ENCODE results near the gene RTCA. TPM values are rescaled to one million over a fixed set of nuclear protein-coding genes. Genes with fewer than 3 reads are reported as not detected.

Gene RTCA
- polyA plus RNA-seq, 1 donor from 2014 or later: 95.2 TPM

DNA sequence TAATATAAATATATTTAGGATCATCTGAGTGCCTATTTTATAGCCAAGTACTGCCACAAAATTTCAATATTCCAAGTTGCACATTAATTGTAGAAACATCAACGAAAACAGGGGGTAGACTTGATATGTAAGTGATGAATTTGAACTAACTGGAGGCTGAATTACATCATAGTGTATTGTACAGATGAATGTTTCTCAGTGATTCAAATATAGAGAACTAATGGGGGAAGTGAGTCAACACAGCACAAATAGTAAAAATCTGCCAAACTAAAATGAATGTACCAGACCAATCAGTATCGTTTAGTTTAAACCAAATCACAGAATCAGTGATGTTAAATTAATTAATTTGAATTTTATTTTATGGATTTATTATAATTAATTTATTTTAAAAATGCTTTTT, 42.8 kb downstream of the RTCA start:
- Histone ChIP-seq H3K27me3 (ENCODE audit: insufficient read depth, low read depth, low read length) (no peaks in the 10 kb centered on the region), H3K36me3 (ENCODE audit: insufficient read depth, low read length) (no peaks in the 10 kb centered on the region), H3K4me2 (ENCODE audit: low read length) (no peak overlapping the region), H3K9me2 (ENCODE audit: insufficient read depth, low read length) (no peaks in the 10 kb centered on the region), H3F3A (ENCODE audit: insufficient read depth, low read length, poor library complexity, severe bottlenecking) (no peaks in the 10 kb centered on the region), H3K4me3 (ENCODE audit: low read length) (no peak overlapping the region), H3K27ac (ENCODE audit: low read length) (no peak overlapping the region), H2AFZ (ENCODE audit: low read depth, low read length) (no peak overlapping the region), H3K79me2 (replicated peaks; ENCODE audit: insufficient read depth, low read length) (no peaks in the 10 kb centered on the region), H4K20me1 (ENCODE audit: insufficient read depth) (no peaks in the 10 kb centered on the region), H3K9ac (ENCODE audit: low read length) (no peak overlapping the region), H3K9me3 (ENCODE audit: low read length) (no peaks in the 10 kb centered on the region)
- no peak for TF ChIP-seq MXI1 (conservative IDR thresholded peaks at IDR 0.05; ENCODE audit: poor library complexity, severe bottlenecking)
- TF ChIP-seq, protein P1, sequence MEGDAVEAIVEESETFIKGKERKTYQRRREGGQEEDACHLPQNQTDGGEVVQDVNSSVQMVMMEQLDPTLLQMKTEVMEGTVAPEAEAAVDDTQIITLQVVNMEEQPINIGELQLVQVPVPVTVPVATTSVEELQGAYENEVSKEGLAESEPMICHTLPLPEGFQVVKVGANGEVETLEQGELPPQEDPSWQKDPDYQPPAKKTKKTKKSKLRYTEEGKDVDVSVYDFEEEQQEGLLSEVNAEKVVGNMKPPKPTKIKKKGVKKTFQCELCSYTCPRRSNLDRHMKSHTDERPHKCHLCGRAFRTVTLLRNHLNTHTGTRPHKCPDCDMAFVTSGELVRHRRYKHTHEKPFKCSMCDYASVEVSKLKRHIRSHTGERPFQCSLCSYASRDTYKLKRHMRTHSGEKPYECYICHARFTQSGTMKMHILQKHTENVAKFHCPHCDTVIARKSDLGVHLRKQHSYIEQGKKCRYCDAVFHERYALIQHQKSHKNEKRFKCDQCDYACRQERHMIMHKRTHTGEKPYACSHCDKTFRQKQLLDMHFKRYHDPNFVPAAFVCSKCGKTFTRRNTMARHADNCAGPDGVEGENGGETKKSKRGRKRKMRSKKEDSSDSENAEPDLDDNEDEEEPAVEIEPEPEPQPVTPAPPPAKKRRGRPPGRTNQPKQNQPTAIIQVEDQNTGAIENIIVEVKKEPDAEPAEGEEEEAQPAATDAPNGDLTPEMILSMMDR (IDR thresholded peaks at IDR 0.05; ENCODE audit: poor library complexity, severe bottlenecking): no peak

DNA sequence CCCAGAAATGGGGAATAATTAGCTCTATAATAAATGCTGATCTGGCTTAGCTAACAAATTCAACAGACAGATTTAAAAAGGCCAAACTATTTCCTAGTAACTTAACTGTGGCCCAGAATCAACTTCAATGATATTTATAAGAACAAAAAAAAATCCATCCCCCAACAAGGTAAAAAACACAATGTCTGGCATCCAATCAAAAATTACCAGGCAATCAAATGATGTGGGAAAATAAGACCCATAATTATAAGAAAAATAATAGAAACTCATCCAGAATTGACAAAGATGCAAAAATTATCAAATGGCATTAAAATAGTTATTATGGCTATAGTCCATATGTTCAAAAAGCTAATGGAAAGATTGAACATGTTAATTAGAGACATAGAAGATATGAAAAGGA, 43.8 kb downstream of the RTCA start:
- Histone ChIP-seq H3K9ac (ENCODE audit: low read length) (no peak overlapping the region), H3K36me3 (ENCODE audit: insufficient read depth, low read length) (no peaks in the 10 kb centered on the region), H3K27me3 (ENCODE audit: insufficient read depth, low read depth, low read length) (no peaks in the 10 kb centered on the region), H3K4me2 (ENCODE audit: low read length) (no peak overlapping the region), H3F3A (ENCODE audit: insufficient read depth, low read length, poor library complexity, severe bottlenecking) (no peaks in the 10 kb centered on the region), H2AFZ (ENCODE audit: low read depth, low read length) (no peak overlapping the region), H3K79me2 (replicated peaks; ENCODE audit: insufficient read depth, low read length) (no peaks in the 10 kb centered on the region), H3K9me2 (ENCODE audit: insufficient read depth, low read length) (no peaks in the 10 kb centered on the region), H3K27ac (ENCODE audit: low read length) (no peak overlapping the region), H4K20me1 (ENCODE audit: insufficient read depth) (no peaks in the 10 kb centered on the region), H3K9me3 (ENCODE audit: low read length) (no peaks in the 10 kb centered on the region), H3K4me3 (ENCODE audit: low read length) (no peak overlapping the region)
- TF ChIP-seq EP300 (conservative IDR thresholded peaks at IDR 0.05; ENCODE audit: poor library complexity, severe bottlenecking): no peak

DNA sequence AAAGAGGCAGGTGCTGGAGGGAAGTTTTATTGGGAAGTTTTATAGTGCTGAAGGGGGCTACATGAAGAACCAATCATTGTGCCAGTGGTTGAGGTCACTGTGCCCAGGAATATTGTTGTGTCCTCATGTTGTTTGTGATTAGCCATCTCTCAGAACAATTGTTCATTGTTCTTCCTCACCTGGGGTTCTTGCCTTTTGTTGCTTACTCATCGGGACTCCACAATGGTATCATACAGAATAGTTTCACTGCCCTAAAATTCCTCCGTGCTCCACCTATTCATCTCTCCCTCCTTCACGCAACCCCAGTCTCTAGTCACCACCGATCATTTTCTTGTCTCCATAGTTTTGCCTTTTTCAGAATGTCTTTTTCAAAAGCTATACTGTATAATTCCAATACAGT, 47.4 kb downstream of the RTCA start:
- H4K20me1 ChIP-seq (ENCODE audit: insufficient read depth): no peaks in the 10 kb centered on the region
- H3K9ac ChIP-seq (ENCODE audit: low read length): no peak overlapping the region
- no peaks in the 10 kb centered on the region for H3K36me3 ChIP-seq (ENCODE audit: insufficient read depth, low read length)
- no peaks in the 10 kb centered on the region for H3K79me2 ChIP-seq (replicated peaks; ENCODE audit: insufficient read depth, low read length)
- H3K9me3 ChIP-seq (ENCODE audit: low read length): no peaks in the 10 kb centered on the region
- no peak for TF ChIP-seq EP300 (conservative IDR thresholded peaks at IDR 0.05; ENCODE audit: poor library complexity, severe bottlenecking)
- TF ChIP-seq EZH2 (IDR thresholded peaks at IDR 0.05; ENCODE audit: borderline replicate concordance, insufficient read depth, low read length, poor library complexity, severe bottlenecking): no peak
- TF ChIP-seq TAF1 (IDR thresholded peaks at IDR 0.05; ENCODE audit: low read depth): no peak
- no peak for TF ChIP-seq POLR2AphosphoS5 (IDR thresholded peaks at IDR 0.05)
- H3K4me3 ChIP-seq (ENCODE audit: low read length): no peak overlapping the region
- H3K27me3 ChIP-seq (ENCODE audit: insufficient read depth, low read depth, low read length): no peaks in the 10 kb centered on the region
- H3K4me2 ChIP-seq (ENCODE audit: low read length): no peak overlapping the region
- no peaks in the 10 kb centered on the region for H3K9me2 ChIP-seq (ENCODE audit: insufficient read depth, low read length)
- no peak overlapping the region for H2AFZ ChIP-seq (ENCODE audit: low read depth, low read length)
- no peak overlapping the region for H3K27ac ChIP-seq (ENCODE audit: low read length)
- no peaks in the 10 kb centered on the region for H3F3A ChIP-seq (ENCODE audit: insufficient read depth, low read length, poor library complexity, severe bottlenecking)

DNA sequence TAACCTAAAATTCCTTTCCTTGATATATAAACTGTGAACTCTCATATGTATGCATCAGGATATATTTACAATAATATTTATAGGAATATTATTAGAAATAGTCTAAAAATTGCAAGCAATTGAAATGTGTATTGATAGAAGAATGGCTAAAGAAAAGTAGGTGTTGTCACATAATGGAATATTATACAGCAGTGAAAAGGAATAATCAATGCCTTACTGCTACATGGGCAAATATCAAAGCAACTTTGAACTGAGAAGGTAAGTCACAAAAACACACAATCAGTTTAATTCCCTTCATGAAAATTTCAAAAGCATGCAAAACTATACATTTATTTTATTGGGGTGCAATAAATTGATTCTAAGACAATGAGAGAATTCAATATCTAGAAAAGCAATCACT, 50.6 kb downstream of the RTCA start:
- no peak overlapping the region for H3K4me2 ChIP-seq (ENCODE audit: low read length)
- no peak overlapping the region for H3K9ac ChIP-seq (ENCODE audit: low read length)
- TF ChIP-seq, protein P1 (IDR thresholded peaks at IDR 0.05; ENCODE audit: poor library complexity, severe bottlenecking): no peak
- TF ChIP-seq EZH2 (IDR thresholded peaks at IDR 0.05; ENCODE audit: borderline replicate concordance, insufficient read depth, low read length, poor library complexity, severe bottlenecking) (no peak), EP300 (conservative IDR thresholded peaks at IDR 0.05; ENCODE audit: poor library complexity, severe bottlenecking) (no peak), RAD21 (conservative IDR thresholded peaks at IDR 0.05) (no peak), TAF1 (IDR thresholded peaks at IDR 0.05; ENCODE audit: low read depth) (no peak), MXI1 (conservative IDR thresholded peaks at IDR 0.05; ENCODE audit: poor library complexity, severe bottlenecking) (no peak), POLR2AphosphoS5 (IDR thresholded peaks at IDR 0.05) (no peak), SMC3 (conservative IDR thresholded peaks at IDR 0.05; ENCODE audit: poor library complexity) (no peak)
- TF ChIP-seq, protein P2, sequence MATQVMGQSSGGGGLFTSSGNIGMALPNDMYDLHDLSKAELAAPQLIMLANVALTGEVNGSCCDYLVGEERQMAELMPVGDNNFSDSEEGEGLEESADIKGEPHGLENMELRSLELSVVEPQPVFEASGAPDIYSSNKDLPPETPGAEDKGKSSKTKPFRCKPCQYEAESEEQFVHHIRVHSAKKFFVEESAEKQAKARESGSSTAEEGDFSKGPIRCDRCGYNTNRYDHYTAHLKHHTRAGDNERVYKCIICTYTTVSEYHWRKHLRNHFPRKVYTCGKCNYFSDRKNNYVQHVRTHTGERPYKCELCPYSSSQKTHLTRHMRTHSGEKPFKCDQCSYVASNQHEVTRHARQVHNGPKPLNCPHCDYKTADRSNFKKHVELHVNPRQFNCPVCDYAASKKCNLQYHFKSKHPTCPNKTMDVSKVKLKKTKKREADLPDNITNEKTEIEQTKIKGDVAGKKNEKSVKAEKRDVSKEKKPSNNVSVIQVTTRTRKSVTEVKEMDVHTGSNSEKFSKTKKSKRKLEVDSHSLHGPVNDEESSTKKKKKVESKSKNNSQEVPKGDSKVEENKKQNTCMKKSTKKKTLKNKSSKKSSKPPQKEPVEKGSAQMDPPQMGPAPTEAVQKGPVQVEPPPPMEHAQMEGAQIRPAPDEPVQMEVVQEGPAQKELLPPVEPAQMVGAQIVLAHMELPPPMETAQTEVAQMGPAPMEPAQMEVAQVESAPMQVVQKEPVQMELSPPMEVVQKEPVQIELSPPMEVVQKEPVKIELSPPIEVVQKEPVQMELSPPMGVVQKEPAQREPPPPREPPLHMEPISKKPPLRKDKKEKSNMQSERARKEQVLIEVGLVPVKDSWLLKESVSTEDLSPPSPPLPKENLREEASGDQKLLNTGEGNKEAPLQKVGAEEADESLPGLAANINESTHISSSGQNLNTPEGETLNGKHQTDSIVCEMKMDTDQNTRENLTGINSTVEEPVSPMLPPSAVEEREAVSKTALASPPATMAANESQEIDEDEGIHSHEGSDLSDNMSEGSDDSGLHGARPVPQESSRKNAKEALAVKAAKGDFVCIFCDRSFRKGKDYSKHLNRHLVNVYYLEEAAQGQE (IDR thresholded peaks at IDR 0.05; ENCODE audit: borderline replicate concordance): no peak

More for the DNA sequence above, 50.6 kb downstream of the RTCA start:
- no peaks in the 10 kb centered on the region for H3K79me2 ChIP-seq (replicated peaks; ENCODE audit: insufficient read depth, low read length)
- no peaks in the 10 kb centered on the region for H3K9me3 ChIP-seq (ENCODE audit: low read length)
- no peaks in the 10 kb centered on the region for H4K20me1 ChIP-seq (ENCODE audit: insufficient read depth)
- H3K27me3 ChIP-seq (ENCODE audit: insufficient read depth, low read depth, low read length): no peaks in the 10 kb centered on the region
- H3K36me3 ChIP-seq (ENCODE audit: insufficient read depth, low read length): no peaks in the 10 kb centered on the region
- H2AFZ ChIP-seq (ENCODE audit: low read depth, low read length): no peak overlapping the region
- no peak overlapping the region for H3K4me3 ChIP-seq (ENCODE audit: low read length)
- H3K9me2 ChIP-seq (ENCODE audit: insufficient read depth, low read length): no peaks in the 10 kb centered on the region
- no peaks in the 10 kb centered on the region for H3F3A ChIP-seq (ENCODE audit: insufficient read depth, low read length, poor library complexity, severe bottlenecking)
- no peak overlapping the region for H3K27ac ChIP-seq (ENCODE audit: low read length)

Data from neural cell (in vitro differentiated cells).